ENCODE measurements around the gene TUBA1B. TPM values are rescaled to one million over a fixed set of nuclear protein-coding genes. Genes with fewer than 3 reads are reported as not detected.

Gene TUBA1B
- total RNA-seq, 1 donor from 2014 or later, result 253 TPM

DNA sequence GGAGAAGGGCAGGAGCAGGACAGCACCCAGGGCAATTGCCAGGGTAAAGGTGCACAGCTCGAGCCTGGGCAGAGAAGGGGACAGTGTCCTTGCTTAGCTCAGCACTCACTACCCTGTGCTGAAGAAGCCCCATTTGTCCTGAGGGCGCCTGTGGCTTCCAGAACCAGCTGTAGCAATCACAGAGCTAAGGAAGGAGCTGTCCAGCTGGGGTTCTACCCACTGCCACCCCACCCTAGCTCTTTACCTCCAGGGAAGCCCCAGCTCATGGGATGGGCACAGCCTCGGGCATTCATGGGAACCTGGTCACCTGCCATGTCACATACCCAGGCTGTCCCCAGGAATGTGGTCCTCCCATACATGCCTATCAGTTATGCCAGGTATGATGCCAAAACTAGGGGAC, 26.4 kb downstream of the TUBA1B start:
- TF ChIP-seq, protein P1, sequence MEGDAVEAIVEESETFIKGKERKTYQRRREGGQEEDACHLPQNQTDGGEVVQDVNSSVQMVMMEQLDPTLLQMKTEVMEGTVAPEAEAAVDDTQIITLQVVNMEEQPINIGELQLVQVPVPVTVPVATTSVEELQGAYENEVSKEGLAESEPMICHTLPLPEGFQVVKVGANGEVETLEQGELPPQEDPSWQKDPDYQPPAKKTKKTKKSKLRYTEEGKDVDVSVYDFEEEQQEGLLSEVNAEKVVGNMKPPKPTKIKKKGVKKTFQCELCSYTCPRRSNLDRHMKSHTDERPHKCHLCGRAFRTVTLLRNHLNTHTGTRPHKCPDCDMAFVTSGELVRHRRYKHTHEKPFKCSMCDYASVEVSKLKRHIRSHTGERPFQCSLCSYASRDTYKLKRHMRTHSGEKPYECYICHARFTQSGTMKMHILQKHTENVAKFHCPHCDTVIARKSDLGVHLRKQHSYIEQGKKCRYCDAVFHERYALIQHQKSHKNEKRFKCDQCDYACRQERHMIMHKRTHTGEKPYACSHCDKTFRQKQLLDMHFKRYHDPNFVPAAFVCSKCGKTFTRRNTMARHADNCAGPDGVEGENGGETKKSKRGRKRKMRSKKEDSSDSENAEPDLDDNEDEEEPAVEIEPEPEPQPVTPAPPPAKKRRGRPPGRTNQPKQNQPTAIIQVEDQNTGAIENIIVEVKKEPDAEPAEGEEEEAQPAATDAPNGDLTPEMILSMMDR (IDR thresholded peaks at IDR 0.05; ENCODE audit: insufficient read depth, low read length, severe bottlenecking), result no peak
- Histone ChIP-seq H3K4me3 (ENCODE audit: low read depth, low read length) (no peak overlapping the region), H3K36me3 (ENCODE audit: control insufficient read depth, insufficient read depth, low read length) (peaks cover 20% of the 10 kb centered on the region), H3K27me3 (ENCODE audit: control insufficient read depth, insufficient read depth, low read length) (no peaks in the 10 kb centered on the region)
- FAIRE-seq (no peak), DNase-seq (ENCODE audit: low read depth) (no peak)

DNA sequence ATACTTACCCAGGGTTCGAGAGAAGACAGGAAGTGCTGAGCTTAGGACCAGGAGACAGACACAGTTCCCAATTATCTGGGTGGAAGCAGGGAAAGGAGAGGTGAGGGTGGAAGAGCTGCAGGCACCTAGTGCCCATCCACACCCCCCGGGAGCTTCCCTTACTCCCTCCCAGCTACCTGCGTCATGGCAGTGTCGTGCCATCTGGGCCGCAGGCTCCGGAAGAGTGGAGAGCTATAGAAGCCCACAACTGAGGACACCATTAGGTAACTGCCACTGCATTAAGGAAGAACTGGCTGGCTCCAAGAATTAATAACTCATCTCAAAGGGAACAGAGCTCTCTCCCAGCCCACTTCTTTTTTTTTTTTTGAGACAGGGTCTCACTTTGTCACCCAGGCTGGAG, 30.8 kb downstream of the TUBA1B start:
- DNase-seq (ENCODE audit: low read depth) (no peak), FAIRE-seq (no peak)
- TF ChIP-seq, protein P1 (IDR thresholded peaks at IDR 0.05; ENCODE audit: insufficient read depth, low read length, severe bottlenecking), result no peak
- Histone ChIP-seq H3K4me3 (ENCODE audit: low read depth, low read length) (no peak overlapping the region), H3K36me3 (ENCODE audit: control insufficient read depth, insufficient read depth, low read length) (peaks cover 20% of the 10 kb centered on the region), H3K27me3 (ENCODE audit: control insufficient read depth, insufficient read depth, low read length) (no peaks in the 10 kb centered on the region)

DNA sequence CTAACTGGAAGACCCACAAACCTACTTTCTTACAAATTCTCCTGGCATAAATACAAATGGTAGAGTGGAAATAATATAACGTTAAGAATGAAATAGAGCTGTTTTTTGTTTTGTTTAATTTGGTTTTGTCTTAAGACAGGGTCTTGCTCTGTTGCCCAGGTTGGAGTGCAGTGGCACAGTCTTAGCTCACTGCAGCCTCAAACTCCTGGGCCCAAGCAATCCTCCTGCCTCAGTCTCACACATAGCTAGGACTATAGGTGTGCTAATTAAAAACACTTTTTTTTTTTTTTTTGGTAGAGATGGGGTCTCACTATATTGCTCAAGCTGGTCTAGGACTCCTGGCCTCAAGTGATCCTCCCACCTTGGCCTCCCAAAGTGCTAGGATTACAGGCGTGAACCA, 32.5 kb downstream of the TUBA1B start:
- Histone ChIP-seq H3K27me3 (ENCODE audit: control insufficient read depth, insufficient read depth, low read length) (peaks cover 9% of the 10 kb centered on the region), H3K36me3 (ENCODE audit: control insufficient read depth, insufficient read depth, low read length) (peaks cover 14% of the 10 kb centered on the region), H3K4me3 (ENCODE audit: low read depth, low read length) (no peak overlapping the region)
- DNase-seq (ENCODE audit: low read depth) (no peak), FAIRE-seq (no peak)
- TF ChIP-seq, protein P1 (IDR thresholded peaks at IDR 0.05; ENCODE audit: insufficient read depth, low read length, severe bottlenecking), result no peak

DNA sequence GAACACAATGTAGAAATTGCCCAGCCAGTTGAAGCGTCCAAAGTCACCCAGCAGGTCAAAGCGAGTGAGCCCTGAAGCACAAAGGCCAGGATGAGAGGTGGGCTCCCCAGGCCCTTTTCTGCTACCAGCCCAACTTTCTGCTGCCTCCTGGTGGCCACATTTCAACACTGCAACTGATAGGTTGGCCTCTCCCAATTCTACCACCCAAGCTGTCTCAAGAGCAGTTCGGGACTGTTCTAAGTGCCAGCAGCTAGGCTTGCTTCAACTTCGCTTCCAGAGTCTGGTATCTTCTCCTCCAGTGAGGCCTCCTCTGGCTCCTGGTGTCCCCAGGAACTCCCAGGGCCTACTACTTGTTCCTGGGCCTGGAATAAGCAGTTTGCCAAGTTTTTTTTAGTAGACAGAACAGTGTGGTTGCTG, 33.2 kb downstream of the TUBA1B start:
- FAIRE-seq, result no peak
- no peak overlapping the region for H3K4me3 ChIP-seq (ENCODE audit: low read depth, low read length)
- peak; percentile 31 for DNase-seq (ENCODE audit: low read depth)
- H3K27me3 ChIP-seq (ENCODE audit: control insufficient read depth, insufficient read depth, low read length), result peaks cover 12% of the 10 kb centered on the region
- TF ChIP-seq, protein P1 (IDR thresholded peaks at IDR 0.05; ENCODE audit: insufficient read depth, low read length, severe bottlenecking), result peak; percentile 88
- H3K36me3 ChIP-seq (ENCODE audit: control insufficient read depth, insufficient read depth, low read length), result peaks cover 12% of the 10 kb centered on the region

DNA sequence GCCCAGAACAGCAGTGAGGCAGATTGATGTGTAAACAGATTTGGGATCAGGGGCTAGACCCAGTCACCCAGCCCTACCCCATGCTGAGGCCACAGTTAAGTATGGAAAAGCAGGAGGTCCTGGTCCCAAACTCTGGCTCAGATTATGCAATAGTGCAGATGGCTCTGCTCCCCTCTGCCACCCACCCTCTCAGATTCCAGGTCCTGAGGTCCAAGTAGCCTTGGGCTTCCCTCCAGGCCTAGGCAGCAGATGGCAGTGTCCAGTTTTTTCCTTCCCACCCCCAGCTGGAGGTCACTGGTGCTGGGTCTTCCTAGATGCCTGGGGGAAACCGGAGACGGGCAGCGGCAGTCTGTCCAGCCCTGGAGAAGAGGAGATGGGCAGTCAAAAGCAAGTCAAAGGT, 33.8 kb downstream of the TUBA1B start:
- FAIRE-seq (no peak), DNase-seq (ENCODE audit: low read depth) (no peak)
- H3K27me3 ChIP-seq (ENCODE audit: control insufficient read depth, insufficient read depth, low read length), result peaks cover 18% of the 10 kb centered on the region
- H3K4me3 ChIP-seq (ENCODE audit: low read depth, low read length), result no peak overlapping the region
- TF ChIP-seq, protein P1 (IDR thresholded peaks at IDR 0.05; ENCODE audit: insufficient read depth, low read length, severe bottlenecking), result no peak
- H3K36me3 ChIP-seq (ENCODE audit: control insufficient read depth, insufficient read depth, low read length), result peaks cover 9% of the 10 kb centered on the region

DNA sequence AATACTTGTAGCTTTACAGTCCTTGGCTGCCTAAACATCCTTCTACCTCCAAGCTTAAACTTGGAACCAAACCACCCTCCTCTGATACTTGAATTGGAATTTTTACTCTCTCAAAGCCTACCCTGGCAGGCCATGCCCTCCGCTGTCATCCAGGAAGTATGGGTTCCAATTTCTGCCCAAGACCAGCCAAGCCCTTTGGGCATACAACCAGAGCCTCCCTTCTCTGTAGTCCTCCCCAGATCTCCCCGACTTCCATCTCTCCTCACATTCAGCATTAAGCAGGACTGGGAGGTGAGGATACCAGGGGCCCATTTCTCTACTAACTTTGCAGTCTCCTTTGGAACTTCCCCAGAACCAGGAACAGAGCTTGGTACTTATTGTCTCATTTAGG, 36.2 kb downstream of the TUBA1B start:
- DNase-seq (ENCODE audit: low read depth) (no peak), FAIRE-seq (no peak)
- H3K36me3 ChIP-seq (ENCODE audit: control insufficient read depth, insufficient read depth, low read length), result no peaks in the 10 kb centered on the region
- TF ChIP-seq, protein P1 (IDR thresholded peaks at IDR 0.05; ENCODE audit: insufficient read depth, low read length, severe bottlenecking), result no peak
- H3K27me3 ChIP-seq (ENCODE audit: control insufficient read depth, insufficient read depth, low read length), result peaks cover 39% of the 10 kb centered on the region
- no peak overlapping the region for H3K4me3 ChIP-seq (ENCODE audit: low read depth, low read length)

Data from bronchial epithelial cell (primary cell).